DOHH2 (cell line): Measurements from ENCODE around the gene ATP6V1E1.
"Not testable (repeated sequence)": the region's sequence is repeated elsewhere in the genome, so short reads cannot be mapped to it uniquely, and the experiment has no call there.

Experiments
- H3F3A ChIP-seq: fragments of 200-600 bp; sonication (generic), shearing (Covaris generic); 2 replicates; pipeline ENCODE4 v1.6.0; 2016; ENCODE audit warnings: antibody characterized with exemption, mild to moderate bottlenecking; ENCODE audit not compliant: control insufficient read depth, insufficient read depth
- H3K27ac ChIP-seq: fragments of 200-600 bp; sonication (generic); 2 replicates; pipeline ENCODE4 v1.5.1; 2014; ENCODE audit warnings: low read depth, mild to moderate bottlenecking, low read length, moderate library complexity
- H3K27me3 ChIP-seq: fragments of 200-600 bp; sonication (generic); 2 replicates; pipeline ENCODE4 v1.6.1; 2014; ENCODE audit warnings: mild to moderate bottlenecking, low read length, mixed read lengths; ENCODE audit not compliant: control insufficient read depth
- H3K36me3 ChIP-seq: fragments of 200-600 bp; sonication (generic); 2 replicates; pipeline ENCODE4 v1.6.1; 2014; ENCODE audit warnings: mild to moderate bottlenecking, low read length, moderate library complexity, mixed read lengths; ENCODE audit not compliant: control insufficient read depth
- H3K4me1 ChIP-seq: fragments of 200-600 bp; sonication (generic); 2 replicates; pipeline ENCODE4 v1.6.1; 2014; ENCODE audit warnings: mild to moderate bottlenecking, low read length, mixed read lengths; ENCODE audit not compliant: control insufficient read depth
- H3K4me2 ChIP-seq: fragments of 200-600 bp; sonication (generic); 2 replicates; pipeline ENCODE4 v1.6.0; 2014; ENCODE audit warnings: mild to moderate bottlenecking, low read length, moderate library complexity
- H3K4me3 ChIP-seq: fragments of 200-600 bp; sonication (generic); 2 replicates; pipeline ENCODE4 v1.5.1; 2014; ENCODE audit warnings: mild to moderate bottlenecking, low read length, mixed read lengths
- H3K79me2 ChIP-seq: fragments of 200-600 bp; sonication (generic); 2 replicates; pipeline ENCODE4 v1.6.1; 2014; ENCODE audit warnings: mild to moderate bottlenecking, low read length, mixed read lengths; ENCODE audit not compliant: control insufficient read depth
- H3K9me2 ChIP-seq: fragments of 200-600 bp; sonication (generic); replicated peaks from 2 replicates; pipeline ENCODE4 v1.6.1; 2014; ENCODE audit warnings: mild to moderate bottlenecking, low read length, mixed read lengths; ENCODE audit not compliant: control insufficient read depth
- H3K9me3 ChIP-seq: fragments of 200-600 bp; sonication (generic); 2 replicates; pipeline ENCODE4 v1.6.1; 2014; ENCODE audit warnings: antibody characterized with exemption, low read length, mixed read lengths; ENCODE audit not compliant: control insufficient read depth, insufficient read depth
- H4K20me1 ChIP-seq: fragments of 200-600 bp; sonication (generic); 2 replicates; pipeline ENCODE4 v1.6.0; 2014; ENCODE audit warnings: low read depth, mild to moderate bottlenecking, antibody characterized with exemption, low read length, moderate library complexity; ENCODE audit not compliant: control insufficient read depth, insufficient read depth
- CTCF ChIP-seq: fragments of 200-600 bp; sonication (generic); IDR thresholded peaks from one replicate; pipeline ENCODE4 v1.5.1; 2014; ENCODE audit warnings: antibody characterized with exemption, mild to moderate bottlenecking, low read depth, low read length; ENCODE audit not compliant: poor library complexity, severe bottlenecking
- EZH2phosphoT487 ChIP-seq: fragments of 200-600 bp; sonication (generic); IDR thresholded peaks from 2 replicates; pipeline ENCODE4 v1.6.1; 2017; ENCODE audit warnings: borderline replicate concordance, mild to moderate bottlenecking, antibody characterized with exemption, low read length, moderate library complexity, mixed read lengths

ATP6V1E1 gene

GRCh38 chr22:17672417-17672991 lies 44.0 kb upstream of the ATP6V1E1 start:
- no peaks in the 10 kb centered on the region for H3K9me3 ChIP-seq
- TF ChIP-seq EZH2phosphoT487 (no peak), CTCF (no peak)
- H3K27me3 ChIP-seq = no peaks in the 10 kb centered on the region
- peaks cover 42% of the 10 kb centered on the region for H3K79me2 ChIP-seq
- H3K36me3 ChIP-seq = peaks cover 15% of the 10 kb centered on the region
- H3K4me2 ChIP-seq = no peak overlapping the region
- no peaks in the 10 kb centered on the region for H3K9me2 ChIP-seq
- H4K20me1 ChIP-seq = no peaks in the 10 kb centered on the region
- H3K4me3 ChIP-seq = no peak overlapping the region
- no peaks in the 10 kb centered on the region for H3K4me1 ChIP-seq
- no peaks in the 10 kb centered on the region for H3F3A ChIP-seq
- no peak overlapping the region for H3K27ac ChIP-seq

- H3K4me2 ChIP-seq, H3K9me2 ChIP-seq, H3K27me3 ChIP-seq, H4K20me1 ChIP-seq, H3K4me1 ChIP-seq, H3F3A ChIP-seq, H3K27ac ChIP-seq, H3K4me3 ChIP-seq, H3K9me3 ChIP-seq: not testable (repeated sequence)
- peaks cover 50% of the 10 kb centered on the region for H3K79me2 ChIP-seq
- peaks cover 15% of the 10 kb centered on the region for H3K36me3 ChIP-seq
Measured at GRCh38 chr22:17671521-17672092, 43.1 kb upstream of the ATP6V1E1 start.

- H3K9me2 ChIP-seq = no peaks in the 10 kb centered on the region
- no peak overlapping the region for H3K4me2 ChIP-seq
- H3K27me3 ChIP-seq = no peaks in the 10 kb centered on the region
- H3K4me3 ChIP-seq = no peak overlapping the region
- H3K9me3 ChIP-seq = peaks cover 11% of the 10 kb centered on the region
- no peak overlapping the region for H3K27ac ChIP-seq
- H3F3A ChIP-seq = no peaks in the 10 kb centered on the region
- no peaks in the 10 kb centered on the region for H3K4me1 ChIP-seq
- TF ChIP-seq EZH2phosphoT487 = no peak
- TF ChIP-seq CTCF = no peak
- H4K20me1 ChIP-seq = no peaks in the 10 kb centered on the region
- H3K36me3 ChIP-seq = peaks cover 50% of the 10 kb centered on the region
- peaks cover 35% of the 10 kb centered on the region for H3K79me2 ChIP-seq
Measured at GRCh38 chr22:17665854-17666253, 37.3 kb upstream of the ATP6V1E1 start.

GRCh38 chr22:17665248-17665647 lies 36.7 kb upstream of the ATP6V1E1 start:
- H3K36me3 ChIP-seq = peaks cover 50% of the 10 kb centered on the region
- H3K4me3 ChIP-seq = no peak overlapping the region
- H3F3A ChIP-seq = no peaks in the 10 kb centered on the region
- peaks cover 11% of the 10 kb centered on the region for H3K9me3 ChIP-seq
- TF ChIP-seq CTCF (no peak), EZH2phosphoT487 (no peak)
- peaks cover 33% of the 10 kb centered on the region for H3K79me2 ChIP-seq
- no peak overlapping the region for H3K4me2 ChIP-seq
- H3K27ac ChIP-seq = no peak overlapping the region
- no peaks in the 10 kb centered on the region for H3K4me1 ChIP-seq
- H4K20me1 ChIP-seq = no peaks in the 10 kb centered on the region
- H3K9me2 ChIP-seq = no peaks in the 10 kb centered on the region
- H3K27me3 ChIP-seq = no peaks in the 10 kb centered on the region
